Right forelimb (tissue), 1 donor: ENCODE results near the gene POLD2.
"Not testable (repeated sequence)": the region's sequence is repeated elsewhere in the genome, so short reads cannot be mapped to it uniquely, and the experiment has no call there.

Source experiments
- DNase-seq: peaks from one replicate; pipeline ENCODE4 v3.0.0-alpha.2; 2018

The POLD2 gene

DNA sequence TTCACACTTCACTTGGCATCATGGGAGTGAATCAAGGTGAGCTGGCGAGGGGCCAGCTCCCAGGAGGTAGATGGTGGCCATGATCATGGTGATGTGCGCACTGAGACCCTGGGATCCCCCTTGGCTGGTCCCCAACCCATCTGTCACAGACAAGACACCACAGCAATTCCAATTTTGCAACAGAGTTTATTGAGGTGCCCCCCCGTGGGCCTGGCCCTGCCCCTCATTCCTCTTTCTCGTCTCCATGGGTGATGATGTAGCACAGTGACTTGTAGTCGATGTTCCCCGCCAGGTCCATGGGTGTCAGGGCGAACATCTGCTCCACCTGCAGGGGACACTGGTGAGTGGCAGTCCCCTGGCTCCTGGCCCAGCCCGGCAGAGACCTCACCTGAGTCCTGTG, 15.3 kb upstream of the POLD2 start:
- DNase-seq: no peak

DNA sequence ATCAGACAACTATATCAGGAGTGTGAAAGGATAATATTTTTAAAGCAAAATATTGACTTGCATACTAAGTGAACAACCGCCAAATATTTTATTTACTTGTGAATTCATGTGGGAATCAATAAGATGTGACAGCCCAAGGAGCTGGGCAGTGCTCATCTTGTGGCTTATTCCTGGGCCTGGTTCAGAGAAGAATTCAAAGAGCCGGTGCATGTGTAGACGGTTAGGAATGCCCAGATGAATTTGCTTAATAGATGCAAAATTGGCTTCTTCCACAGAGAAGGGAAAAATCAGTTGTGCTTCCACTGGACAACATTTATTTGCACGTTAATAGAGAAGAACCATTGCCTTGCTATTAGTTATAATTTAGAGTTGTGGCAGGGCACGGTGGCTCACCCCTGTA, 13.4 kb upstream of the POLD2 start:
- no peak for DNase-seq

DNA sequence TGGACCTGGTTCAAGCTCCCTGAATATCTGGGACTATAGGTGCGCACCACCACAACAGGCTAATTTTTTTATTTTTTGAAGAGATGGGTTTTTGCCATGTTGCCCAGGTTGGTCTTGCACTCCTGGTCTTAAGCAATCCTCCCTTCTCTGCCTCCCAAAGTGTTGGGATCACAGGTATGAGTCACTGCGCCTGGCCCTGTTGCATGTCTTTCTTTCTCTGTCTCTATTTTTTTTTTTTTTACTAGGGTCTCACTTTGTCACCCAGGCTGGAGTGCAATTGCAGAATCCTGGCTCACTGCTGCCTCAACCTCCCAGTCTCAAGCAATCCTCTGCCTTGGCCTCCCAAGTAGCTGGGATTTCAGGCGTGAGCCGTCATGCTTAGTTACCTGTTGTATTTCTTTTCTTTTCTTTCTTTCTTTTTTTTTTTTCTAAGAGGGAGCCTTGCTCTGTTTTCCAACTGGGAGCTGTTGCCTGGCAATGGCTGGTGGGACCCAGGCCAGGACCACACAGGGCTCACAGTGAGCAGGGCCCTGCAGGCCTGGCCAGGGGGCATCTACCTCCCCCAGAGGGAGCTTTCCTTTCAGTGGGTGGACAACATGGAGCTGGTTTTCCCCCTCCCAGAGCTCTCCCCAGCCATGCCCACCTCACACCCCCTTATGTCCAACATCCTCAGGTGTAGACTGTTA, 11.7 kb upstream of the POLD2 start:
- no peak for DNase-seq

DNA sequence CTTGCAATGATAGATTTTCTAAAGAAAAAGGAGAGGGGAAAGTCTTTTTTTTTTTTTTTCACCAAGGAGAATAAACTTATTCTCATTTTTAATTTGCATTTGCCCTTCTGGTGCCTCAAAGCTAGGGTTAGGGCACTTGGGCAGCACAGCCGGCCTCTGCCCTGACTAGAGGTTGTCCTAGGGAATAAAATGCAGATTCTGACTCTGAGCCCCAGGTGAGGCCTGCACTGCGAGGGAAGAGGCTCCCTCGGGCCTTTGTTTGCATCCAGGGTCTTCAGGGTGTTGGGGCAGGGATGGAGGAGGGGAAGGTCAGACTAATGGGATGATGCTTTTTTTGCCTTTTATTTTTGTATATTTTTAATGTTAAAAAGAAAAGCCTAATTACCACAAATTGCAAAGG, 9.9 kb upstream of the POLD2 start:
- no peak for DNase-seq

- no peak for DNase-seq
These were observed 8.7 kb upstream of the POLD2 start for GRCh38 chr7:44132039-44132438.

DNA sequence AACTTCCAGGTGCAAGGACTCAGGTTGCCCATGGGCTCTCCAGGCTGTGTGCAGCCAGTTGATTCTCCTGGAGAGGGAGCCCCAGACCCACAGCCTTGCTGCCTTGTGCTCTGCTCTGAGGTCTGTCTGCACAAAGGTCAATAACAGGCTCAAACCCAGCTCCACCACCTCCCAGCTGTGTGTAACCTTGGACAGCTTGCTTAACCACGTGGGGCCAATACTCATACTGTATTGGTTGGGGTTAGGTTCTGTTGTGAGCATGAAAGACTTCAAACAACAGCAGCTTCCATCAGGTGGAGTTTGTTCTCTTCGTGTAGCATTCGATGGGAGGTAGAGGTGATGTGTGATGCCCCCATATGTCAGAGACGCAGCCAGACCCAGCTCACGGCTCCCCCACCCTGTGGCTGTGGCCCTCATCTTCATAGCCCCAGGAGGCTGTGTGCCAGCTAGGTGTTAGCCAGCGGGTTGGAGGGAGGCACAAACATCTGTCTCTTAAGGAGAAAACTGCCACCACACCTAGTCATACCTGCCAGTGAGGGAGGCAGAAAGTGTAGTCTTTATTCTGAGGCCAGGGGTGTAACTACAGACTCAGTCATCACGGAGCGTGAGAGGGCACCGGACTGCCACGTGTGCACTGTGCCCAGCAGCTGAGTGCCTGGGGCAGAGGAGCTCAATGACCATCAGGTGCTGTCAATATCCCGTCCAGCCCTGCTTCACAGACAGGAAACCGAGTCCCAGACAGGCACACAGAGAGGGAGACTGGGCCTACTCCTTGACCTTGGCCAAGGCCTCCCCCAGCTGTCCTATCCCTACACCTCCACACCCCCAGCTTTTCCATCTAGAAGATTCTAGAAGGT, 8.1 kb upstream of the POLD2 start:
- no peak for DNase-seq

DNA sequence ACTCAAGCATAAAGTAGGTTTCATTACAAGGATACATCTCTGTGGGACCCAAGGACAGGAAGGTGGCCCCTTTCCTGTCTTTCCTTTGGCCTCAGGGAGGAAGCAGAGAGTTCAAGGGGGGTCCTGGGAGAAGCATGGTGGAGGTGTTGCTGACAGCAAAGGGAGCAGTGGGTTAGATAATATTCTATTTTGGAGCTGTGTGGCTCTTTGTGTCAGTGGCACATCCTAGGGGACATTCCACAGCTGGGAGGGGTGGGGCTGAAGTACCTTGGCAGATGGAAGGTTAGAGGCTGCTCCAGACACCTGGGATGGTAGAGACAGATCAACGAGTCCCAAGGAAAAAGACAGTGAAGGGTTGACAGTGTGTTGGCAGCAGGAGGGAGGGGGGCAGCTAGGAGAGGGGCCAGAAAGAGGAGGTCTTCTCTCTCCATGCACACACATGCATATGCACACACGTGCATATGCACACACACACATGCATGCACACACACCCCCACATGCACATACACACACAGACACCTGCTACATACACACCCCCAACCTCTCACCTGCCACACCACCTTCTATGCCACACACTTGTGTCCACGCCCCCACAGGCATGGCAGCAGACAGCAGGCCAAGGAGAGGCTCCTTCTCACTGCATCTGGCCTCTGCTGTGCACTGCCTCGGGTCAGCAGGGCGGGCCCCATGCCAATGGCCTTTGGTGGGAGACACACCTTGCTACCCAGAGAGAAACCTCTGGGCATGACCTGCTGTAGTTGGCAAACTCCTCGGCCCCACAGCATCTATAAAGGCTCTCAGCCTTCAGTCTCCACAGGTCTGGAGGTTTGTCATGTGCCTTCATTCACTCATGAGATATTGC, 5.6 kb upstream of the POLD2 start:
- no peak for DNase-seq

- DNase-seq: no peak
These were observed 3.8 kb upstream of the POLD2 start for GRCh38 chr7:44127161-44127560.

GRCh38 chr7:44126574-44126973, 3.2 kb upstream of the POLD2 start:
- DNase-seq: not testable (repeated sequence)

- DNase-seq: no peak
These were observed 1.5 kb upstream of the POLD2 start for GRCh38 chr7:44124822-44125202.

DNA sequence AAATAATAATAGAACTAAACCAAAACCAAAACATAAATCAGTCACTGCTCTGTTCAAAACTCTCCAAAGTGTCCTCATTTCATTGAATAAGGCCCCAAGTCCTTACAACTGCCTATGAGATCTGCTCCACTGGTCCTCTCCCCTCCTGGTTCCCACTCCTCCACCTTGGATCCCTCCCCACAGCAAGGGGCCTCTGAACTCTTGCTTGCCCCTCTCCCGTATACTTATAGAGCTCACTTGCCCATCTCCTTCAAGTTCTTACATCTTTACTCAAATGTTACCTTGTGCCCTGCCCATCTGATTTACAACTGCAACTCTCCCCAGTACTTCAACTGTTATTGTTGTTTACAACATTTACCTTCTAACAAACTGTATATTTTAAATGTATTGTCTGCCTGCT, 819 bp downstream of the POLD2 start:
- DNase-seq: no peak

GRCh38 chr7:44121761-44122420, 1.5 kb downstream of the POLD2 start:
- no peak for DNase-seq

- no peak for DNase-seq
These were observed 3.0 kb downstream of the POLD2 start for GRCh38 chr7:44120395-44120794.

DNA sequence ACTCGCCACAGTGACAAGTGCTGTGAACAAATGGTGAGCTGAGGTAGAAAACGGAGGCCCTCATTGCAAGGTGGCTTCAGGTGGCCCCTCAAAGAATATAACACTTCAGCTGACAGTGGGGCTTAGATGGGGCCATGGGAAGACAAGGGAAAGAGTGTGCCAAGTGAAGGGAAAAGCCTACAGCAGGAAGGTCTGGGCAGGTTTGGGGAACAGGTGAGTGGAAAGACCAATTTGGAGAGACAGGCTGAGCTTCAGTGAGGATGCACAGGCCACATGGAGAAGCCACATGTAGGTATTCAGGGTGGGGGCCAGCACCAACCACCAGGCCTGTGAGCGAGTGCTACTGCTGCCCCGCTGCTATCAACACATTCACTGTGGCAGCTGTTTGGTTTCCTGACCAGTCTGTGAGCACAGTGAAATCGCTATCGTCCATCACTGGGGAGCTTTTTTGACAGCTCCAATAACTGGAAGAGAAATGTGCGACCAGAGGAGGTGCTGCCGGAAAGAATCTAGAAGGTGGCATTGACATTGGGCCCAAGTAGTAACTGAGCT, 3.4 kb downstream of the POLD2 start:
- DNase-seq: no peak

- no peak for DNase-seq
These were observed 5.4 kb downstream of the POLD2 start for GRCh38 chr7:44117801-44118429.

GRCh38 chr7:44116789-44117666, 6.3 kb downstream of the POLD2 start:
- no peak for DNase-seq

DNA sequence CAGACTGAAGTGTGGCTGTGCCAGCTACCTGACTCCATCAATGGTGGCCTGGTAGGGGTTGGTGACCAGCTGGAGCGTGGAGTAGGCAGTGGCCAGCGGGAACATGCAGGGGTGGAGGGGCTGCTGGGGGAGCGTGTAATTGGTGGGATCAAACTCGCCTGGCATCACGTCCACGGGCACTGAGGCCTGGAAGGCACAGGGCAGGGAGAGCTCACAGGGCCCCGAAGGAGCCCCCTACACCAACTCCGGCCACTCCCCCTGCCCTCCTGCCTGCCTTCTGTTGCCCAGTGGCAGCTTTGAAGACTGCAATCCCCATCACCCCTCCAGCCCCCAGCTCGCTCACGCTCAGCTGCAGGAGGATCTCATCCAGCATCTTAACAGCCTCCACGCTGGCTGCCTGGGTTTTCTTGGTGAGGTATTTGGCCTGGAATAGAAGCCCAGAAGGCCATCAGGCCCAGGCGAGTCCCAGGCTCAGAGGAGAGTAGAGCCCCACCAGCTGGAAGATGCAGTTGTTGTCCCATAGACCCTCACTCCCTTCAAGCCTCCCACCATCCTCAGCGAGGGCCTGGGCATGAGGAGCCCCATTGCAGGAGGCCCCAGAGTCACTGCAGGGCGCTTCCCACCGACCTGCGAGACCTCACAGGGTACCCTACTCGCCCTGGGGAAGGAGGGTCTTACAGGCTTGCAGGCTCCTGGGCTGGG, 7.1 kb downstream of the POLD2 start:
- no peak for DNase-seq

- no peak for DNase-seq
These were observed 8.6 kb downstream of the POLD2 start for GRCh38 chr7:44114586-44115310.

- DNase-seq: no peak
These were observed 9.5 kb downstream of the POLD2 start for GRCh38 chr7:44113764-44114354.
